Measurements from ENCODE around the gene ORM1. TPM values are rescaled to one million over a fixed set of nuclear protein-coding genes. Genes with fewer than 3 reads are reported as not detected.

Gene ORM1
- total RNA-seq, 1 experiment from 2014 or later, result not detected

DNA sequence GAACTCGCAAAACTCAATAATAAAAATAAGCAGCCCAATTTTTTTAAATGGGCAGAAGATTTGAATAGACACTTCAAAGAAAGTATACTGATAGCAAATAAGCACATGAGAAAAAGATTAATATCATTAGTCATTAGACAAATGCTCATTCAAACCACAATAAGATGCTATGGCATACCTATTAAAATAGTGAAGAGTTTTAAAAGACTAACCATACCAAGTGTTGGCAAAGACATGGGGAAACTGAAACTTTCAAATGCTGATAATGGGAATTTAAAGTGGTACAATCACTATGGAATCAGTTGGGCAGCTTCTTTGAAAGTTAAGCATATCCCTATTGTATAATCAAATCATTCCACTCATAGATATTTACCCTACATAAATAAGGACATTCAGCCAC, 26.6 kb upstream of the ORM1 start:
- intact Hi-C loops (cut with micrococcal nuclease), result no loop called here
- Mint-ChIP-seq H3K4me1 (ENCODE audit: insufficient read depth, unreplicated experiment) (no peaks in the 10 kb centered on the region), H3K4me3 (ENCODE audit: unreplicated experiment) (no peak overlapping the region), H3K27ac (ENCODE audit: low read depth, unreplicated experiment) (no peak overlapping the region), H3K27me3 (ENCODE audit: insufficient read depth, unreplicated experiment) (no peaks in the 10 kb centered on the region), H3K36me3 (ENCODE audit: insufficient read depth, unreplicated experiment) (peaks cover under 1% of the 10 kb centered on the region), H3K9me3 (ENCODE audit: unreplicated experiment) (peaks cover 9% of the 10 kb centered on the region)
- TF ChIP-seq, protein P1, sequence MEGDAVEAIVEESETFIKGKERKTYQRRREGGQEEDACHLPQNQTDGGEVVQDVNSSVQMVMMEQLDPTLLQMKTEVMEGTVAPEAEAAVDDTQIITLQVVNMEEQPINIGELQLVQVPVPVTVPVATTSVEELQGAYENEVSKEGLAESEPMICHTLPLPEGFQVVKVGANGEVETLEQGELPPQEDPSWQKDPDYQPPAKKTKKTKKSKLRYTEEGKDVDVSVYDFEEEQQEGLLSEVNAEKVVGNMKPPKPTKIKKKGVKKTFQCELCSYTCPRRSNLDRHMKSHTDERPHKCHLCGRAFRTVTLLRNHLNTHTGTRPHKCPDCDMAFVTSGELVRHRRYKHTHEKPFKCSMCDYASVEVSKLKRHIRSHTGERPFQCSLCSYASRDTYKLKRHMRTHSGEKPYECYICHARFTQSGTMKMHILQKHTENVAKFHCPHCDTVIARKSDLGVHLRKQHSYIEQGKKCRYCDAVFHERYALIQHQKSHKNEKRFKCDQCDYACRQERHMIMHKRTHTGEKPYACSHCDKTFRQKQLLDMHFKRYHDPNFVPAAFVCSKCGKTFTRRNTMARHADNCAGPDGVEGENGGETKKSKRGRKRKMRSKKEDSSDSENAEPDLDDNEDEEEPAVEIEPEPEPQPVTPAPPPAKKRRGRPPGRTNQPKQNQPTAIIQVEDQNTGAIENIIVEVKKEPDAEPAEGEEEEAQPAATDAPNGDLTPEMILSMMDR (IDR thresholded peaks at IDR 0.05; ENCODE audit: unreplicated experiment), result no peak
- no TSS peak for BruUV-seq (replicated peaks)
- CTCF ChIA-PET, result interaction anchor here (0.6 to 1.0 kb wide), 3 partner anchors 180 to 340 kb away, joined by 3 to 6 read pairs (median 3); no protein-coding TSS in a partner anchor
- DNase-seq (ENCODE audit: unreplicated experiment), result no peak
- POLR2A ChIA-PET, result no interaction called here

DNA sequence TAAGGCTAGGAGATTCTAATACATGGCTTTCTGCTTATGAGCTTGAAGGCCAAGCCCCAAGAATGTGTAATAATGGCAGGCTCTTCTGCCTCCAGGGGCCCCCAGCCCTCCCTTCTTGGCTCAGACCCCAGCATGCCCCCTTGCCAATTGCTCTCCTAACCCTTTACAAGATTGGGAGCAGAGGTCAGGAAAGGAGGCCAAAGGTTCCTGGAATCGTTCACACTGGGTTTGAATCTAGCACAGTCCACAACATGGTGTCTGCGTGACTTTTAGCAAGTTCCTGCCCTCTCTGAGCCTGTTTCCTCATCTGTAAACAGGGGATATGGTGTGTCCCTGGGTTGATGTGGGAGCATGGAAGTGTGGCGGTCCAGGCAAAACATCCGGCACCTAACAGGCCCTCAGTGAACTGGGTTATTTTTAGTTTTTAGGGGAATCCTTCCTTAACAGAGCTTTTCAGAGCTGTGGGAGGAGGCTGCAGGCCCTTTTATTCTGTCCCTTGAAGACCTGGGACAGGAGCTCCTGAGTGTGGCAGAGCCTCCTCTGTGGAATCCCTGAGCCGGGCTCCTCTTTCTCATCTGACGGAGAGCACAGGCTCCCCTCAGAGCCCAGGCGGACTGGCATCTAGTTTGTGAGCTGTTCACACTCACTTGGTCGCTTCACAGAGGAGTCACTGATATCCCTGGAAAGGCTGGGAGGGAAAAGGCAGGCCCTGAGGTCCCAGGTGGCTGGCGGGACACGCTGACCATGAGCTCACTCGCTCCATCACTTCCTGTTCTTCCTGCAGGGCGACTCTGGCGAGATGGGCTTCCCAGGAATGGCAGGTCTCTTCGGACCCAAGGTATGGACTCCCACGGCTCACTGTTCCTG, 23.4 kb upstream of the ORM1 start:
- Mint-ChIP-seq H3K4me3 (ENCODE audit: unreplicated experiment) (no peak overlapping the region), H3K27me3 (ENCODE audit: insufficient read depth, unreplicated experiment) (no peaks in the 10 kb centered on the region), H3K36me3 (ENCODE audit: insufficient read depth, unreplicated experiment) (no peaks in the 10 kb centered on the region), H3K4me1 (ENCODE audit: insufficient read depth, unreplicated experiment) (no peaks in the 10 kb centered on the region), H3K9me3 (ENCODE audit: unreplicated experiment) (peaks cover 9% of the 10 kb centered on the region), H3K27ac (ENCODE audit: low read depth, unreplicated experiment) (no peak overlapping the region)
- BruUV-seq (replicated peaks), result no TSS peak
- POLR2A ChIA-PET, result interaction anchor here (0.6 kb wide), 1 partner anchor 90 kb away, joined by 3 read pairs; no protein-coding TSS in a partner anchor
- intact Hi-C loops (cut with micrococcal nuclease), result no loop called here
- CTCF ChIA-PET, result interaction anchor here (0.7 to 2.8 kb wide), 4 partner anchors 8 to 614 kb away, joined by 3 to 16 read pairs (median 7); no protein-coding TSS in a partner anchor
- DNase-seq (ENCODE audit: unreplicated experiment), result no peak
- TF ChIP-seq, protein P1 (IDR thresholded peaks at IDR 0.05; ENCODE audit: unreplicated experiment), result no peak

DNA sequence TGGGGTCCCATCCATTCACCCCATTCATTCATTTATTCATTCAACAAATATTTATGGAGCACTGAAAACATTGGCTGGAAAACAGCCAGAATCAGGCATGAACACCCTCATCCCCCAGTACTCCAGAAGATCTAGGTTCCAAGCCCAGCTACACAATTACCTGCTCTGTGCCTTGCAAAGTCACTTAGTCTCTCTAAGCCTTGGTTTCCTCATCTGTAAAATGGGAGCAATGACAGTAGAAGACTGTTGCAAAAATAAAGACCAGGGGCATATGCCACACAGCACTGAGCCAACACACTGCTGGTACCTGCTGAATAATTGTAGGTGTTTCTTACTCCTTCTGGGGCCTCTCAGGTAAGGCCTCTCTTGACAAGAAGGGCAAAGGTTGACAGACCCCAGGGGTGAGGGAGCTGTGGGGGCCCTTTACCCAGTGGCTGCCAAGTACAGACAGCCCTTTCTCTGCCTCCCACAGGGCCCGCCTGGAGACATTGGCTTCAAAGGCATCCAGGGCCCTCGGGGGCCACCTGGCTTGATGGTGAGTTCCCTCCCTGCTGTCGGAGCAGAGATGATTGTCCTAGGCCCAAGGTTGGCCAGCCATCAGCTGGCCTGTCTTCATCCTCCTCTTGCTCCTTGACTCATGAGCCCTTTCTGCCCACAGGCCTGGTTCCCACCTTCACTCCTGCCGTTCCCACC, 22.6 kb upstream of the ORM1 start:
- intact Hi-C loops (cut with micrococcal nuclease), result no loop called here
- no peak for DNase-seq (ENCODE audit: unreplicated experiment)
- TF ChIP-seq, protein P1 (IDR thresholded peaks at IDR 0.05; ENCODE audit: unreplicated experiment), result no peak
- BruUV-seq (replicated peaks), result no TSS peak
- Mint-ChIP-seq H3K27ac (ENCODE audit: low read depth, unreplicated experiment) (no peak overlapping the region), H3K4me1 (ENCODE audit: insufficient read depth, unreplicated experiment) (no peaks in the 10 kb centered on the region), H3K27me3 (ENCODE audit: insufficient read depth, unreplicated experiment) (no peaks in the 10 kb centered on the region), H3K4me3 (ENCODE audit: unreplicated experiment) (no peak overlapping the region), H3K36me3 (ENCODE audit: insufficient read depth, unreplicated experiment) (no peaks in the 10 kb centered on the region), H3K9me3 (ENCODE audit: unreplicated experiment) (peaks cover under 1% of the 10 kb centered on the region)
- CTCF ChIA-PET, result interaction anchor here (0.7 to 2.8 kb wide), 4 partner anchors 9 to 614 kb away, joined by 3 to 16 read pairs (median 7); no protein-coding TSS in a partner anchor
- POLR2A ChIA-PET, result interaction anchor here (0.6 kb wide), 1 partner anchor 89 kb away, joined by 3 read pairs; no protein-coding TSS in a partner anchor
